Naive thymus-derived CD8-positive, alpha-beta T cell (primary cell): ENCODE data around the gene GNAQ. TPM values are rescaled to one million over a fixed set of nuclear protein-coding genes. Genes with fewer than 3 reads are reported as not detected.
A peak's percentile ranks its signal among the peaks of the same experiment; 100 is the strongest.

Experiments used
- ATAC-seq, 2 donors: fragments of 150-1000 bp; cut with Tn5 transposase in 1 of 2; sonication (Bioruptor Pico), chemical (Tn5 transposase) in 1 of 2; 1 replicate in 1 of 2; 2 replicates in 1 of 2; pipeline ENCODE4 v1.10.0; 2021; ENCODE audit warnings: mild to moderate bottlenecking in 2 of 2, moderate library complexity in 2 of 2
- POLR2A ChIA-PET: fragments of 350-600 bp; sonication (Branson Sonifier 250); formaldehyde crosslinking; loops from one replicate; lab custom pipeline; 2021; ENCODE audit warnings: antibody characterized with exemption; lab: Charles Lee
- DNase-seq, 10 donors: peaks; one replicate each; pipeline versions ENCODE4 v3.0.0 to v3.0.0-alpha.2; 2020 to 2022
- H3K27ac Mint-ChIP-seq, 10 donors: one replicate each; pipeline ENCODE4 v1.8.0; 2020 to 2022; ENCODE audit warnings: mild to moderate bottlenecking in 10 of 10, mixed read lengths in 10 of 10, moderate library complexity in 4 of 10, inconsistent platforms in 1 of 10
- H3K27me3 Mint-ChIP-seq, 5 donors: one replicate each; pipeline ENCODE4 v1.8.0; 2021 to 2022; ENCODE audit warnings: mixed read lengths in 5 of 5
- H3K36me3 Mint-ChIP-seq, 3 donors: one replicate each; pipeline ENCODE4 v1.8.0; 2020 to 2022; ENCODE audit warnings: mixed read lengths in 3 of 3, mild to moderate bottlenecking in 2 of 3, inconsistent platforms in 1 of 3
- H3K4me1 Mint-ChIP-seq, 4 donors: one replicate each; pipeline ENCODE4 v1.8.0; 2021 to 2022; ENCODE audit warnings: mixed read lengths in 4 of 4
- H3K4me3 Mint-ChIP-seq, 10 donors: one replicate each; pipeline ENCODE4 v1.8.0; 2020 to 2022; ENCODE audit warnings: mild to moderate bottlenecking in 10 of 10, mixed read lengths in 10 of 10, moderate library complexity in 6 of 10, inconsistent platforms in 1 of 10
- H3K9me3 Mint-ChIP-seq, 9 donors: one replicate each; pipeline ENCODE4 v1.8.0; 2020 to 2022; ENCODE audit warnings: mixed read lengths in 9 of 9, mild to moderate bottlenecking in 3 of 9, inconsistent platforms in 1 of 9, moderate library complexity in 1 of 9
- polyA plus RNA-seq, 3 donors: library from polyadenylated mRNA; unstranded; fragments of 300-500 nt; fragmentation: Illumina TruSeq; gene quantifications; one replicate each; pipeline ENCODE4 v1.2.3, GENCODE V29; 2021
- total RNA-seq, 8 experiments: library from RNA in 2 of 8; stranded (reverse) in 2 of 8; gene quantifications; one replicate each; pipeline ENCODE4 v1.2.3 and lab custom pipeline; 2021 to 2026

GNAQ gene
- total and polyA plus RNA-seq, 5 experiments from 2014 or later = 6.9 to 40.0 (median 15.6) TPM

GRCh38 chr9:78047106-78047505 lies 15.5 kb upstream of the GNAQ start:
- peaks cover 0 to 1% (median 0%) of the 10 kb centered on the region in 5 donors for H3K27me3 Mint-ChIP-seq
- no peak for DNase-seq
- no peak for ATAC-seq
- H3K36me3 Mint-ChIP-seq = no peaks in the 10 kb centered on the region
- POLR2A ChIA-PET = no interaction called here
- no peak overlapping the region for H3K27ac Mint-ChIP-seq
- H3K4me3 Mint-ChIP-seq = no peak overlapping the region
- H3K9me3 Mint-ChIP-seq = no peaks in the 10 kb centered on the region
- peaks cover 0 to 7% (median under 1%) of the 10 kb centered on the region in 4 donors for H3K4me1 Mint-ChIP-seq

DNA sequence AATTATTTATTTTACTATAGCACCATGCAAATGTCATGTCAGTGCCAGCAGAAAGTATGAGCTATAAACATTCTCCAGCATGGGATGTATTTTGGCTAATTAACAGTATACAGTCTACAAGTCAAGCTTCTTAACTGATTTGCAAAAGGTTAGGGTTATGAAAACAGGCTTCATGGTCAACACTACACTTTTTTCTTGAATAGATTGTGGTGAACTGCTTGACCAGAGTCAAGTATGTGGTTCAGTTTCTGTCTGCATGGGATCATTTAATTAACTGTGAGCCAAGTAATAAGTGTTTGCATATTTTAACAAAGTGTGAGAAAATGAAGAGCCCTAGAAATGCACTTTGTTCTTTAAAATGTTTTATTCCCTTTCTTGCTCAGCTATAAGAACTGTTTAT lies 14.5 kb upstream of the GNAQ start:
- no peaks in the 10 kb centered on the region for H3K36me3 Mint-ChIP-seq
- no peaks in the 10 kb centered on the region for H3K4me1 Mint-ChIP-seq
- no peak overlapping the region for H3K27ac Mint-ChIP-seq
- H3K9me3 Mint-ChIP-seq = no peaks in the 10 kb centered on the region
- no peak for DNase-seq
- H3K4me3 Mint-ChIP-seq = no peak overlapping the region
- H3K27me3 Mint-ChIP-seq = peaks cover 0 to 2% (median 0%) of the 10 kb centered on the region in 5 donors
- POLR2A ChIA-PET = no interaction called here
- ATAC-seq = no peak

DNA sequence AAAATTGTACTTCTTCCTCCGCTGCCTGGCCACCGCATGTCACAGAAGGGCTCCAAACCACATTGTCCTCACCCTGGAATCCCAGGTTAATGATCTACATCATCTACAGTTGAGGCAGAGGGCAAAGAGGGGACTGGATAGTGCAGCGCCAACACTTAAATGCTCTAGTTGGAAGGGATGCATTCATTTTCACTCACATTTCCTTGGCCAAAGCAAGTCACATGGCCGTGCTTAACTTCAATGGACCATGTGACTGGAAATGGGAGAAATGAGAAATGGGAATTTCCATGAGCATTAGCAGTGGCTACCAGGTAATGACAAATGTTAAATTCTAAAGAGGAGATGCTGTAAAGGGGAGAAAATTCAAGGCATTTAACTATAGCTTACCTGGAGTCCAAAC lies 13.3 kb upstream of the GNAQ start:
- no peak for ATAC-seq
- no peaks in the 10 kb centered on the region for H3K9me3 Mint-ChIP-seq
- DNase-seq = no peak
- no peak overlapping the region for H3K4me3 Mint-ChIP-seq
- POLR2A ChIA-PET = interaction anchor here (1.8 kb wide), 1 partner anchor 10 kb away, joined by 4 read pairs; no protein-coding TSS in a partner anchor
- H3K27me3 Mint-ChIP-seq = peaks cover 0 to 2% (median 0%) of the 10 kb centered on the region in 5 donors
- H3K4me1 Mint-ChIP-seq = no peaks in the 10 kb centered on the region
- H3K27ac Mint-ChIP-seq = no peak overlapping the region
- H3K36me3 Mint-ChIP-seq = no peaks in the 10 kb centered on the region

DNA sequence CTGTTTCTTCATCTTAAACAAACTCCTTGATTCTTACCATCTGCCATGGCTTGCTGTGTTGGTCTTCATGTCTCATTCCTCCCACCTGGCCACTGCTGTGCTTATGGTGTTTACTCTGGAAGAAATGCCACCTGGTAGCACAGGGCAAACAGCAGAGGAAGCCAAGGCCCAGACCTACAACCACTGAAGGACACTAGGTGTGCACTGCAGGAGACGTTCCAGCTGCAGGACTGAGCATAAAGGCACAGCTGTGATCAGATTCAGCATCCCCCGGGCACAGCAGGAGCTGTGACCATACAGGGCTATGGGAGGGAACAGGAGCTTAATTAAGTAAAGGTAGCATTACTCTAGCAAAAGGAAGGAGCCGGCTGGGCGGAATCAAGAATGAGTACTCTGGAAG lies 12.6 kb upstream of the GNAQ start:
- Mint-ChIP-seq H3K9me3 (no peaks in the 10 kb centered on the region), H3K4me1 (no peaks in the 10 kb centered on the region), H3K36me3 (no peaks in the 10 kb centered on the region), H3K27ac (no peak overlapping the region), H3K27me3 (peaks cover 0 to 2% (median 0%) of the 10 kb centered on the region in 5 donors), H3K4me3 (no peak overlapping the region)
- DNase-seq (no peak), ATAC-seq (no peak)
- POLR2A ChIA-PET = interaction anchor here (1.8 kb wide), 1 partner anchor 11 kb away, joined by 4 read pairs; no protein-coding TSS in a partner anchor

DNA sequence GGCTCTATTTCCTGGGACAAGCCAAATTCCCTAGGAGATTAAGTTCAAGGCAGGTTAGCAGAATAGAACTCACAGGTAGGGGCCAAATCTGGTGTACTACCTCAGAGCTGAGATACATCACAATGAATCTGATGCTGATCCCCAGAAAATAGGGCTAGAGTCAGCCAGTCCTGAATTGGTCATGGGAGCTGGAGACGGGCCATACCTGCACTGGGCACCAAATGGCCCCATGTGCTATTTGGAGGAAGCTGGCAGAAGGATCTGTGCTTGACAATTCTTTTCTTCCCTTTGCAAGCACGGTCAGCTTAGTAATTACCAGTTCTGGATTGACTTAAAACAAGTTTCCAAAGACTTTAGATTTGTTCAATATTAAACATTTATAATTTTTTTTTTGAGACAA lies 10.4 kb upstream of the GNAQ start:
- Mint-ChIP-seq H3K27ac (no peak overlapping the region), H3K36me3 (no peaks in the 10 kb centered on the region), H3K27me3 (peaks cover 0 to 2% (median 0%) of the 10 kb centered on the region in 5 donors), H3K9me3 (no peaks in the 10 kb centered on the region), H3K4me3 (no peak overlapping the region), H3K4me1 (no peaks in the 10 kb centered on the region)
- ATAC-seq = no peak
- POLR2A ChIA-PET = no interaction called here
- no peak for DNase-seq

DNA sequence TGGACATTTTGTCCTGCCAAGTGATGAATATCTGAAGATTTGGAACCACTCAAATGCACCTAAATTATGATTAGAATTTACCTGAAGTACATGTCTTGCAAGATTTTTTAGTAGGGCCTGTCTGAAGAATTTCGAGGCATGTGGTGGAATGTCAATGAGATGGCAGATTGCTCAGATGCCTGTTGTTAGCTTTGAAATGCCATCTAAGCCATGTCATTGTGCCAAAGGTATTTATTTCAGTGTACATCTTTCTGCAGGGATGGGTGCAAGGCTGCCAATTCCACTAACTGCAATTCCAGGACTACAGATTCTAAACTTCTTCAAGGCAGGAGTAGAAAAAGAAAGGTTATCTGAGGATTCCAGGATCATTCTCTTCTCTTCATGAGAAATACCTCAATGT lies 9.1 kb upstream of the GNAQ start:
- no peak for DNase-seq
- H3K4me3 Mint-ChIP-seq = no peak overlapping the region
- no peak overlapping the region for H3K27ac Mint-ChIP-seq
- ATAC-seq = no peak
- peaks cover 0 to 2% (median 0%) of the 10 kb centered on the region in 5 donors for H3K27me3 Mint-ChIP-seq
- no peaks in the 10 kb centered on the region for H3K36me3 Mint-ChIP-seq
- H3K4me1 Mint-ChIP-seq = peaks cover 0 to under 1% (median under 1%) of the 10 kb centered on the region in 4 donors
- H3K9me3 Mint-ChIP-seq = no peaks in the 10 kb centered on the region
- POLR2A ChIA-PET = no interaction called here

- Mint-ChIP-seq H3K4me3 (no peak overlapping the region), H3K4me1 (peaks cover 6 to 20% (median 19%) of the 10 kb centered on the region in 4 donors), H3K27ac (no peak overlapping the region), H3K27me3 (peaks cover 0 to 2% (median 0%) of the 10 kb centered on the region in 5 donors), H3K36me3 (no peaks in the 10 kb centered on the region), H3K9me3 (no peaks in the 10 kb centered on the region)
- no peak for ATAC-seq
- POLR2A ChIA-PET = interaction anchor here (0.6 kb wide), 1 partner anchor 70 kb away, joined by 3 read pairs; no protein-coding TSS in a partner anchor
- DNase-seq = no peak
Measured at GRCh38 chr9:78038620-78039300, 7.1 kb upstream of the GNAQ start.

- ATAC-seq (no peak), DNase-seq (peak; percentile 19 to 75 (median 54))
- Mint-ChIP-seq H3K27ac (peak overlapping the region in 4 of 10 donors; percentile 8 to 96 (median 44)), H3K4me1 (peaks cover 17 to 38% (median 32%) of the 10 kb centered on the region in 4 donors), H3K27me3 (peaks cover 0 to 5% (median 0%) of the 10 kb centered on the region in 5 donors), H3K36me3 (peaks cover 0 to 7% (median 0%) of the 10 kb centered on the region in 3 donors), H3K4me3 (peak overlapping the region in 2 of 10 donors; percentile 1 to 20), H3K9me3 (no peaks in the 10 kb centered on the region)
- POLR2A ChIA-PET = interaction anchor here (0.7 to 1.7 kb wide), 5 partner anchors 27 to 175 kb away, joined by 3 to 9 read pairs (median 4); no protein-coding TSS in a partner anchor
Measured at GRCh38 chr9:78035383-78035993, 3.9 kb upstream of the GNAQ start.

DNA sequence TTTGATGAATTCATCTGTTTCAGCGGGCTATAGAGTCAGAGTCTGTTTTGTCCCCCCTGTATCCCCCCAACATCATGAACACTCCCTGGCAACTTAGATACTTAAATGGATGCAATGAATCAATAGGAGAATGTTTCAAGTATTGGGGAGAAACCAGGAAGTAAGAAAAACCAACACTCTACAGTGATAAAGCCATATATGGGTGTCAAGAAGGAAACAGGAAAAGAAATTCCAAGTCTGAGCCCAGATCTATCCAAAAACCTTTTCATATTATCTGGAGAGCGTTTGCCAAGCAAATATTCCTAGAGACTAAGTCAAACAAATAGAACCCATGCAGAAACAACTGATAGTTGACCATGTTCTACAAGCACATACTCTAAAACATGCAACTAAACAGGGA lies 2.3 kb upstream of the GNAQ start:
- POLR2A ChIA-PET = interaction anchor here (1.7 kb wide), 1 partner anchor 57 kb away, joined by 5 read pairs; no protein-coding TSS in a partner anchor
- DNase-seq (no peak), ATAC-seq (no peak)
- H3K27me3 Mint-ChIP-seq = peaks cover 0 to 6% (median 0%) of the 10 kb centered on the region in 5 donors
- peak overlapping the region in 3 of 10 donors; percentile 48 to 96 (median 54) for H3K27ac Mint-ChIP-seq
- peaks cover 24 to 54% (median 46%) of the 10 kb centered on the region in 4 donors for H3K4me1 Mint-ChIP-seq
- peaks cover 0 to 7% (median 0%) of the 10 kb centered on the region in 3 donors for H3K36me3 Mint-ChIP-seq
- H3K4me3 Mint-ChIP-seq = peak overlapping the region in 1 of 10 donors; percentile 92
- H3K9me3 Mint-ChIP-seq = no peaks in the 10 kb centered on the region

- POLR2A ChIA-PET = interaction anchor here (0.7 to 2.9 kb wide), 7 partner anchors 26 to 189 kb away, joined by 3 to 16 read pairs (median 5); no protein-coding TSS in a partner anchor
- no peaks in the 10 kb centered on the region for H3K9me3 Mint-ChIP-seq
- peaks cover 0 to 7% (median 0%) of the 10 kb centered on the region in 3 donors for H3K36me3 Mint-ChIP-seq
- H3K27me3 Mint-ChIP-seq = peaks cover 0 to 6% (median 0%) of the 10 kb centered on the region in 5 donors
- peak in 5 of 10 donors; percentile 14 to 65 (median 38) for DNase-seq
- peak overlapping the region; percentile 86 to 97 (median 92) for H3K4me3 Mint-ChIP-seq
- peak overlapping the region; percentile 87 to 97 (median 96) for H3K27ac Mint-ChIP-seq
- ATAC-seq = peak; percentile 5 to 41
- H3K4me1 Mint-ChIP-seq = peaks cover 27 to 60% (median 52%) of the 10 kb centered on the region in 4 donors
Measured at GRCh38 chr9:78032730-78033457, 1.3 kb upstream of the GNAQ start.

DNA sequence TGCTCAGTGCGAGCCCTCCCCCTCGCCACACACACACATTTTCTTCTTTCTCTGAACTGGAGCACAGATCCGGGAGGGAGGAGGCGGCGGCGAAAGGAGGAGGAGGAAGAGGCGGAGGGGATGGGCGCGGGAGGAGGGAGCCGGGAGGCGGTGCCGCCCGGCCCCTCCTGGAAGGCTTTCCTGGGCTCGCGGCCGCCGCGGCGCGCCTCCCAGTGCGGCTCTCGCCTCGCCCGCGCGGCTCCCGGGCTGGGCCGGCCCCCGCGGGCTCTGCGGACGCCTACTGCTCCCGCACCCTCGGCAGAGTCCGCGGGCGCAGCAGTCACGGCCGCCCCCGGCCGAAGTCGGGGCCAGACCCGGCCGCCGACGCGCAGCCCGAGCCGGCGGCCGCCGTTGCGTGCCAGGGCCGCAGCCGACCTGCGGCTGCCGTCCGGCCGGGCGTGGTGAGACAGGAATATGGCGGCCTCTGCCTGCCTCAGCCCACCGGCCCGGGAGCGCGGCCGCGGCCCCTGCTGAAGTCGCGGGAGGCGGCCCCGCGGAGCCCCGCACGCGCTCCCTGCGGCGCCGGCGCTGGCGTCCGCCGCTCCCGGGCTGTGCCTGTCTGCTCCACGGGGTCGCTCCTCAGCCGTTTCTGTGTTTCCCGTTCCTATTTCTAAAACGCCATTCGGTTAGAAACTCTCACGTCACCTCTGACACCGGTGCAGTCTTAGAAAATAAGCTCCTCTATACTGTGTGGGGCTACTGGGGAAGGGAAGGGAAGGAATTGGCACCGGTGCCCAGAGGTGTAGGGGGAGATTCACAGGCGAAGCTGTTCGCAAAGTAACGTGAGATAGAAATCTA lies 500 bp upstream of the GNAQ start:
- peak overlapping the region; percentile 89 to 97 (median 96) for H3K27ac Mint-ChIP-seq
- no peaks in the 10 kb centered on the region for H3K9me3 Mint-ChIP-seq
- peaks cover 0 to 6% (median 0%) of the 10 kb centered on the region in 5 donors for H3K27me3 Mint-ChIP-seq
- peaks cover 27 to 67% (median 57%) of the 10 kb centered on the region in 4 donors for H3K4me1 Mint-ChIP-seq
- peak overlapping the region; percentile 86 to 97 (median 92) for H3K4me3 Mint-ChIP-seq
- POLR2A ChIA-PET = interaction anchor here (0.7 to 2.9 kb wide), 9 partner anchors 25 to 190 kb away, joined by 3 to 16 read pairs (median 5); no protein-coding TSS in a partner anchor
- H3K36me3 Mint-ChIP-seq = peaks cover 0 to 7% (median 0%) of the 10 kb centered on the region in 3 donors
- DNase-seq = peak in 9 of 10 donors; percentile 29 to 85 (median 69)
- peak; percentile 48 to 53 for ATAC-seq
